IPS DF 6.9 (cell line): Measurements from ENCODE around the gene CEP44.
"Not testable (repeated sequence)": the region's sequence is repeated elsewhere in the genome, so short reads cannot be mapped to it uniquely, and the experiment has no call there.

ENCODE experiments used
- DNase-seq: peaks from one replicate; pipeline ENCODE4 v3.0.0-alpha.2; 2013; ENCODE audit warnings: low read depth, low spot score
- H3K27ac ChIP-seq: one replicate; pipeline ENCODE4 v1.5.1; 2013; ENCODE audit warnings: low read length, control low read depth
- H3K27me3 ChIP-seq: 2 replicates; pipeline ENCODE4 v1.6.1; 2013; ENCODE audit warnings: mild to moderate bottlenecking, low read length; ENCODE audit not compliant: control insufficient read depth, insufficient read depth
- H3K36me3 ChIP-seq: 2 replicates; pipeline ENCODE4 v1.6.1; 2013; ENCODE audit warnings: low read length; ENCODE audit not compliant: control insufficient read depth, insufficient read depth
- H3K4me1 ChIP-seq: 2 replicates; pipeline ENCODE4 v1.6.1; 2013; ENCODE audit warnings: low read length; ENCODE audit not compliant: control insufficient read depth, insufficient read depth
- H3K4me3 ChIP-seq: 2 replicates; pipeline ENCODE4 v1.5.1; 2013; ENCODE audit warnings: mild to moderate bottlenecking, low read length
- H3K9me3 ChIP-seq: 2 replicates; pipeline ENCODE4 v1.6.1; 2013; ENCODE audit warnings: low read length, inconsistent platforms; ENCODE audit not compliant: control insufficient read depth, insufficient read depth
- WGBS: extraction: QIAGEN DNeasy Blood & Tissue Kit; methylation state at CpG from one replicate; pipeline ENCODE4 v1.1.7; 2013; ENCODE audit warnings: mixed read lengths, missing lambda C conversion rate; ENCODE audit not compliant: insufficient read length, insufficient coverage; 5-methylcytosine and 5-hydroxymethylcytosine counted together

CEP44 gene

DNA sequence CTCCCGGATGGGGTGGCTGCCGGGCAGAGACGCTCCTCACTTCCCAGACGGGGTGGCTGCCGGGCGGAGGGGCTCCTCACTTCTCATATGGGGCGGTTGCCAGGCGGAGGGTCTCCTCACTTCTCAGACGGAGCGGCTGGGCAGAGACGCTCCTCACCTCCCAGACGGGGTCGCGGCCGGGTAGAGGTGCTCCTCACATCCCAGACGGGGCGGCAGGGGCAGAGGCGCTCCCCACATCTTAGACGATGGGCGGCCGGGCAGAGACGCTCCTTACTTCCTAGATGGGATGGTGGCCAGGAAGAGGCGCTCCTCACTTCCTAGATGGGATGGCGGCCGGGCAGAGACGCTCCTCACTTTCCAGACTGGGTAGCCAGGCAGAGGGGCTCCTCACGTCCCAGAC, 11.4 kb downstream of the CEP44 start:
- H3K9me3 ChIP-seq, H3K4me3 ChIP-seq, H3K36me3 ChIP-seq, H3K27ac ChIP-seq, H3K27me3 ChIP-seq, H3K4me1 ChIP-seq, DNase-seq: not testable (repeated sequence)
- no CpG with 5 or more reads among the region's 27 CpGs for WGBS

DNA sequence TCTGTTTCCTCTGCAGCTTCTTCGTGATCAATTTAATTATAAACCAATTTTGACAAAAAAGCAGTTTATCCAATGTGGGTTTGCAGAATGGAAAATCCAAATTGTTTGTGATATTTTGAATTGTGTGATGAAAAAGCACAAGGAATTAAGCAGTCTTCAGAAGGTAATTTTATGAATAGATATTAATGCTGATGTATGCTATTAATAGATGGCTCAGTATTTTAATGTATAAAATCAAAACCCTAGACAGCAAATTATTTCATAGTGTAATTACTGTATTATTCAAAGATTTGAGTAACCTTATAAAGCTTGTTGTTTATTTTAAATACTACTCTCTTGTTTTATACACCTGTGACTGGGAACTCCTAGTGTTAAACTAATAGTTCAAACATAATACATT, 20.0 kb downstream of the CEP44 start:
- H3K27ac ChIP-seq = no peak overlapping the region
- H3K27me3 ChIP-seq = no peaks in the 10 kb centered on the region
- H3K9me3 ChIP-seq = no peaks in the 10 kb centered on the region
- H3K36me3 ChIP-seq = no peaks in the 10 kb centered on the region
- whole genome bisulfite sequencing = no CpG with 5 or more reads among the region's 1 CpG
- no peaks in the 10 kb centered on the region for H3K4me1 ChIP-seq
- no peak overlapping the region for H3K4me3 ChIP-seq
- no peak for DNase-seq

DNA sequence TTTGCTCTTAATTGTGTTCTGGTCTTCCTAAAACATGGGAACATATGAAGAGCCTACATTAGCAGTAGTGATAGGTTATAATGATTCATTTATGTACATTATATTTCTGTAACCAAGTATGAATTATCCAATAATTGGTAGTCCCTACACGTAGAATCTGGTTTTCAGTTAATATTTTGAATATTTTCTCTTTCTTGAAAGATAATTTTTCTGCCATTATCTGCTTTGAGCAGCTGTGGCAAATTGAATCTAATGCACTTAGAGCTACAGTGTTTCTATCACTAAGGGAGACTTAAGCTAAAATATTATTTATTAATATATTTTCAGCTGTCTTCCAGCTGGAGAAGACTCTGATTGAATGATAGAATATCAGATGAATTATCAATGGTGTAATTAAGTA, 21.0 kb downstream of the CEP44 start:
- no peak overlapping the region for H3K4me3 ChIP-seq
- no peak for DNase-seq
- no peaks in the 10 kb centered on the region for H3K9me3 ChIP-seq
- no peaks in the 10 kb centered on the region for H3K36me3 ChIP-seq
- WGBS = no CpG with 5 or more reads among the region's 1 CpG
- no peaks in the 10 kb centered on the region for H3K27me3 ChIP-seq
- no peaks in the 10 kb centered on the region for H3K4me1 ChIP-seq
- no peak overlapping the region for H3K27ac ChIP-seq

DNA sequence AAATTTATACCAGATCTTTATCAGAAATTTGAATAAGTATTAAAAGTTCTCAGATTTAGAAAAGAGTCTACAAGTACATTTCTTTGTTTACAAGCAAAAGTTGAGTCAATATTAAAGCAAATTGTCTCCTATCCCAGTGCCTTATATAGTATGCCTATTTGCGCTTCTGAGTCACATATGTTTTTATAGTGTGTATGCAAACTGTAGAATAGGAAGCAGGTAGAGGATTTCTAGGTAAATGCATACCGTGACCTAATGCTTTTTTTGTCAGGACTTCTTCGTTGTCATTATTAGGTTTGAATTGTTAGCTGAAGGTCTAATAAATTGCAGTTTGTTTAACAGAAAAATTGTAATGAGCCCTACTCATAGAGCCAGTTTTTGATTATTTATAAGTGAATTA, 22.2 kb downstream of the CEP44 start:
- no peak for DNase-seq
- Histone ChIP-seq H3K9me3 (no peaks in the 10 kb centered on the region), H3K4me1 (no peaks in the 10 kb centered on the region), H3K36me3 (no peaks in the 10 kb centered on the region), H3K27me3 (no peaks in the 10 kb centered on the region), H3K4me3 (no peak overlapping the region), H3K27ac (no peak overlapping the region)
- WGBS = no CpG with 5 or more reads among the region's 3 CpGs

GRCh38 chr4:174307694-174308093, 24.0 kb downstream of the CEP44 start:
- WGBS = no CpG with 5 or more reads among the region's 4 CpGs
- H3K27me3 ChIP-seq = no peaks in the 10 kb centered on the region
- no peak overlapping the region for H3K27ac ChIP-seq
- no peaks in the 10 kb centered on the region for H3K4me1 ChIP-seq
- DNase-seq = no peak
- no peaks in the 10 kb centered on the region for H3K36me3 ChIP-seq
- no peak overlapping the region for H3K4me3 ChIP-seq
- H3K9me3 ChIP-seq = no peaks in the 10 kb centered on the region

- H3K4me3 ChIP-seq = no peak overlapping the region
- no peaks in the 10 kb centered on the region for H3K27me3 ChIP-seq
- H3K27ac ChIP-seq = no peak overlapping the region
- H3K4me1 ChIP-seq = peaks cover 2% of the 10 kb centered on the region; the same call in 1 of the 2 replicates
- no peaks in the 10 kb centered on the region for H3K36me3 ChIP-seq
- H3K9me3 ChIP-seq = no peaks in the 10 kb centered on the region
- WGBS = no CpG with 5 or more reads among the region's 3 CpGs
- no peak for DNase-seq
These were observed 29.3 kb downstream of the CEP44 start for GRCh38 chr4:174312993-174313392.

- H3K27me3 ChIP-seq = no peaks in the 10 kb centered on the region
- no peak overlapping the region for H3K27ac ChIP-seq
- DNase-seq = no peak
- no peaks in the 10 kb centered on the region for H3K9me3 ChIP-seq
- no peak overlapping the region for H3K4me3 ChIP-seq
- H3K36me3 ChIP-seq = no peaks in the 10 kb centered on the region
- no CpG with 5 or more reads among the region's 3 CpGs for WGBS
- peaks cover 2% of the 10 kb centered on the region; the same call in 1 of the 2 replicates for H3K4me1 ChIP-seq
These were observed 30.6 kb downstream of the CEP44 start for GRCh38 chr4:174314274-174314673.

- no peaks in the 10 kb centered on the region for H3K9me3 ChIP-seq
- H3K36me3 ChIP-seq = no peaks in the 10 kb centered on the region
- H3K27me3 ChIP-seq = no peaks in the 10 kb centered on the region
- H3K4me1 ChIP-seq = peaks cover 2% of the 10 kb centered on the region; the same call in 1 of the 2 replicates
- H3K4me3 ChIP-seq = no peak overlapping the region
- no peak overlapping the region for H3K27ac ChIP-seq
- no CpG with 5 or more reads among the region's 3 CpGs for WGBS
- DNase-seq = no peak
These were observed 31.1 kb downstream of the CEP44 start for GRCh38 chr4:174314770-174315169.

DNA sequence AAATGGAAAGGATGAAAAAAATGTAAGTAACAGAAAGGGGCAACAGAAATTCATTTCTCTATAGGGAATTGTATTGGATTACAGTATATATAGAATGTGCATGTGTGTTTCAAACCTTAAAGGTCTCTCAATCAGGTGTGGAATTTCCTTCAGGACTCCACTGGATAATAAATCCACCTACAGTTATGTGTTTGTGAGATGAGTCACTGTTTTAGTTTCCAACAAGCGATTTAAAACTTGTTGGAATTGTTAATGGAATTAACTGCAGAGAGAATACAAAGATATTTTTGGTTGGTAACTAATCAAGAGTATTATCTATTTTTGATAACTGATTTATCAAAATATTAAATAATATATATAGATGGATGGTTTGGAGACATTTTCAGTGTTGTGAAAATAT, 32.8 kb downstream of the CEP44 start:
- no peak for DNase-seq
- no CpG with 5 or more reads among the region's 1 CpG for WGBS

GRCh38 chr4:174316954-174317353, 33.2 kb downstream of the CEP44 start:
- H3K9me3 ChIP-seq = no peaks in the 10 kb centered on the region
- WGBS = no CpG with 5 or more reads among the region's 2 CpGs
- DNase-seq = no peak
- H3K4me3 ChIP-seq = no peak overlapping the region
- H3K36me3 ChIP-seq = no peaks in the 10 kb centered on the region
- peaks cover 2% of the 10 kb centered on the region; the same call in 1 of the 2 replicates for H3K4me1 ChIP-seq
- H3K27me3 ChIP-seq = no peaks in the 10 kb centered on the region
- H3K27ac ChIP-seq = no peak overlapping the region

More for the DNA sequence above, 32.8 kb downstream of the CEP44 start:
- Histone ChIP-seq H3K4me3 (no peak overlapping the region), H3K27me3 (no peaks in the 10 kb centered on the region), H3K36me3 (no peaks in the 10 kb centered on the region), H3K9me3 (no peaks in the 10 kb centered on the region), H3K27ac (no peak overlapping the region), H3K4me1 (peaks cover 2% of the 10 kb centered on the region; the same call in 1 of the 2 replicates)

DNA sequence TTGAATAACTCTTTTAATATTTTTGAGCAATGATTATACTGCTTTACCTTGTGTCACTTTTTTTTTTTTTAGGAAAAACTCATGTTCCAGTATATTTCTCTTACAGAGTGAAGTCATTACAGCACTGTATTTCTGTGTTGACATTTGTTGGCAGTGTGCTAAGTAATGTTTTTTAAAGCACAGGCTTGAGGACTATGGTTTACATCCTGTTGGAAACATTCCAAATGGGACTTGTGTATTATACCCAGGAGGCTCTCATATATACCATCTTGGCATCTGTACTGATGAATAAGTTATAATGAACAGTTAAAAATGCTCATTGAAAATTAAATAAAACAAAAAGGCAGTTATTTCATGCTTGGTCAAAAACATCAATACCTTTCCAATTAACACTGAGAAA, 33.8 kb downstream of the CEP44 start:
- Histone ChIP-seq H3K4me1 (peaks cover 2% of the 10 kb centered on the region; the same call in 1 of the 2 replicates), H3K4me3 (no peak overlapping the region), H3K36me3 (no peaks in the 10 kb centered on the region), H3K27ac (no peak overlapping the region), H3K9me3 (no peaks in the 10 kb centered on the region), H3K27me3 (no peaks in the 10 kb centered on the region)
- no peak for DNase-seq
